Ramos (cell line): ENCODE data around the gene ZNF785.
"Not testable (repeated sequence)": the region's sequence is repeated elsewhere in the genome, so short reads cannot be mapped to it uniquely, and the experiment has no call there.

Experiments
- in situ Hi-C: fragments of 300-500 bp; cut with MboI; formaldehyde crosslinking; loops from one replicate; pipeline ENCODE4 v1.14.3; 2022; ENCODE audit warnings: low sequenced_read_pairs; ENCODE audit not compliant: unreplicated experiment

ZNF785 gene

DNA sequence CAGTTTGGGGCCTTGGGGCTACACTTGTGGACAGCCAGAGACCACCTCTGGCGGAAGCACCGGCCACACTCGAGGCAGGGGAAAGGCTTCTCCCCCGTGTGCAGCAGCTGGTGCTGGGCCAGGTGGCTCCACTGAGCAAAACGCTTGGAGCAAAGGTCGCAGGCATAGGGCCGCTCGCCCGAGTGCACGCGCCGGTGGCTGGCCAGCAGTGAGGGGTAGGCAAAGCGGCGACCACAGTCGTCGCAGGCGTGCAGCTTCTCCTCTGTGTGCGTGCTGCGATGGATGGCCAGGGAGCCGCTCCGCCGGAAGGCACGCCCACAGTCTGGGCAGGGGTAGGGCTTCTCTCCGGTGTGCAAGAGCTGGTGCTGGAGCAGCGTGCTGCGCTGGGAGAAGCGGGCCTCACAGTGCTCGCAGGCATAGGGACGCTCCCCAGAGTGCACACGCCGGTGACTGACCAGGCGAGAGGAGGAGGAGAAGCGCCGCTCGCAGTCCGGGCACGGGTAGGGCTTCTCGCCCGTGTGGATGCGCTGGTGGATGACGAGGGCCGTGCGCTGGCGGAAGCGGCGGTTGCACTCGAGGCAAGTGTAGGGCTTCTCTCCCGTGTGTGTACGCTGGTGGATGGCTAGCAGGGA, 18.9 kb upstream of the ZNF785 start:
- in situ Hi-C loops, result no loop called here

DNA sequence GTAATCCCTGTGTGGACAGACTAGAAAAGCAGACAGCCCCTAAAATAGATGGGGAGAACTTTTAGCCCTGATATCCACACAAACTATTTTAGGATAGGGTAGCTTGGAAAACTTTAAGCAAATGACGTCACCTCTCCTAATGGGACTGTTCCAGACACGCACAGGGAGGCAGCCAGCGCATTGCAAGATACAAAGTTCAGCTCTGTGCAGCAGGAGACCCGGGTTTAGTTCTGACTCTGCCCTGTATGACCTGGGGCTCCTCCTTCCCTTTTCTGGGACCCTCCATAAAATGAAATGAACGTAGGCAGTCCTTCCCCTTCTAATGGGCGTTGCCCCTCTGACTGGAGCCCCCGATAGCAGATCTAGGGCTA, 18.4 kb upstream of the ZNF785 start:
- in situ Hi-C loops, result no loop called here

DNA sequence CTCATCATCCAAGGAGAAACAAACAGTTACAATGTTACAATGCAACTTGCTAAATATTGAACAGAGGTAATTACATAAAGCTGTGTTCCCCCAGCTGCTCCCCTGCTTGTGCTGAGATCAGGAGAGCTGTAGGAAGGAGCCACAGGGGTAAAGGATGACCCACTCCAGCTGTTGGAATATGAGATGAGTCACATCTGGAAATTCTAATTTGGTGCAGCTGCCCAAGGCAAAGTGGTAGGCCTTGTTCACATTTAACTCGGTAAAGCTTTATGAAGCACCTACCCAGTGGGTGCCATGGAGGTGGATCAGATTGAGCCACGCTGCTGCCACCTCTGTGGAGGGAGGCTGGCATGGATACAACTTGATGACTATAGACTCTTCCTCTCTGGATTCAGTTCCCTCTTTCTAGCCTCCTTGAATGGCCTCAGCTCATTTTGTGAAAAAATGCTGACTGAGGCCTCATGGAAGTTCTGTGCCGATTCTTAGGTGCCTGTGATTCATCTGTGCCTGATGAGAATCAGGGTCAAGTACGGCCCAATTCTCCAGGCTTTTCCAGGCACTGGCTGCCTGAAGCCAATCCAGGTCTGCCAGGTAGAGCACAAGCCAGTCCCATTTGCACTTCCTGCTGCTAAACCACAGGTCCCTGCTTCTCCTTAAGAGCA, 17.2 kb upstream of the ZNF785 start:
- in situ Hi-C loops, result no loop called here

DNA sequence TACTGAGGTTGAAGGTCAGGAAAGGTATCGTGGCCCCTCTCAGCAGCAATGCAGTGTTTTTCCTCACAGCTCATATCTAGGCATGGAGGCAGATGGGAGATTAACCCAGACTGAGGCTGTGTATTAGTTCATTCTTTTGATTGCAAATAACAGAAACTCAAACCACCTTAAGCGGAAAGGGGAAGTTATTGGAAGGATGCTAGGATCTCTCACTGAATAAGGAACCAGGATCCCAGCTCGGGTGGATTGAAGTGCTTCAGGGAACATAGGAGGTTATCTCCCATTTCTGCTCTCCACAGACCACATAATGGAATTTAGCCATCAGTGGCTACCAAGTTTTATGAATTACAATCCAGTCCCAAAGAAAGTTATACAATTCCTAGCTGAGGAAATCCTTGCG, 16.5 kb upstream of the ZNF785 start:
- in situ Hi-C loops, result no loop called here

DNA sequence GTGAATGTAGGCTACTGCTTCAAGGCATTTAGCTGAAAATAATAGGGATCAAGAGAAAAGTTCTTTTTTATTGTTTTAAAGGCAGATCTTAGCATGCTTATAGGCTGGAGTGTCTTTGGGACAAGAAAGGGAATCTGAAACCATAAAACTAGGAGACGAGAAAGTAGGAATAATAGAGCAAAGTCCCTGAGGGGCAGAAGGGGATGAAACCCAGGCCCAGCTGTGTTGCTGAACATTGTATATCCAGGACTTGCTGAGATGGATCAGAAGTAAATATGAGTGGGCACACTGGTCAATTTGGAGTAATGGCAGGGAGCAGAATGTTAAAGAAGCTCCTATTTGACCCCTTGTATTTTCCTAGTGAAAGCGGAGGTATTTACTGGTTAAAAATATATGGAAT, 15.4 kb upstream of the ZNF785 start:
- in situ Hi-C loops, result no loop called here

DNA sequence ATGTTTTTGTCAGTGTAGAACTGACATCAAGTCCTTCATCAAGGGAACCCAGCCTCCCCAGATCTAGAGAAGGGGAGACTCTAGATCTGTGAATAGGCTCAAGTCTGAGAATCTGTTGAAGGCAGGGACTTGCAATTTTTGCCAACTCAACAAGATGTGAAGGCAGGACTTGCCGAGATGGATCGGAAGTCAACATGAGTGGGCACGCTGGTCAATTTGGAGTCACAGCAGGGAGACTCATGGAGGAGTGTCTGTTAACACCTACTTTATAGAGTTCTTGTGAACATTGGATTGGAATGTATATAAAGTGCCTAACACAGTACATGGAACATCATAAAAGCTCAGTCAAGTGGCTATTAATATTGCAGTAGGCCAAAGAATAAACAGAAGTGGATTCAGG, 14.7 kb upstream of the ZNF785 start:
- in situ Hi-C loops, result no loop called here

DNA sequence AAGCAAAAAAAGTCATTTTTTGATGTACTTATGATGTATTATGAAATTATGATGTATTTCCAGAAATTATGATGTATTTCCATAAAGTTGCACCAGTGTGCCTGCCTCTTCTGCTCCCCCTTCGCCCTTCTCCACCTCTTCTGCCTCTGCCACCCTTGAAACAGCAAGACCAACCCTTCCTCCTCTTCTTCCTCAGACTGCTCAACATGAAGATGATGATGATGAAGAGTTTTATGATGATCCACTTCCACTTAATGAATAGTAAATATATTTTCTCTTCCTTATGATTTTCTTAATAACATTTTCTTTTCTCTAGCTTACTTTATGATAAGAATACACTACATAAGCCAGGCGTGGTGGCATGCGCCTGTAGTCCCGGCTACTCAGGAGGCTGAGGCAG, 7.4 kb upstream of the ZNF785 start:
- in situ Hi-C loops, result no loop called here

DNA sequence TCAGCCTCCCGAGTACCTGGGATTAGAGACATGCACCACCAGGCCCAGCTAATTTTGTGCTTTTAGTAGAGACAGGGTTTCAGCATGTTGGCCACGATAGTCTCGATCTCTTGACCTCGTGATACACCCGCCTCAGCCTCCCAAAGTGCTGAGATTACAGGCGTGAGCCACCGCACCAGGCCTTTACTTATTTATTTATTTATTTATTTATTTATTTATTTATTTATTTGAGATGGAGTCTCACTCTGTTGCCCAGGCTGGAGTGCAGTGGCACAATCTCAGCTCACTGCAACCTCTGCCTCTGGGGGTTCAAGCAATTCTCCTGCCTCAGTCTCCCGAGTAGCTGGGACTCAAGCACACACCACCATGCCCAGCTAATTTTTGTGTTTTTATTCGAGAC, 5.4 kb upstream of the ZNF785 start:
- in situ Hi-C loops, result not testable (repeated sequence)

DNA sequence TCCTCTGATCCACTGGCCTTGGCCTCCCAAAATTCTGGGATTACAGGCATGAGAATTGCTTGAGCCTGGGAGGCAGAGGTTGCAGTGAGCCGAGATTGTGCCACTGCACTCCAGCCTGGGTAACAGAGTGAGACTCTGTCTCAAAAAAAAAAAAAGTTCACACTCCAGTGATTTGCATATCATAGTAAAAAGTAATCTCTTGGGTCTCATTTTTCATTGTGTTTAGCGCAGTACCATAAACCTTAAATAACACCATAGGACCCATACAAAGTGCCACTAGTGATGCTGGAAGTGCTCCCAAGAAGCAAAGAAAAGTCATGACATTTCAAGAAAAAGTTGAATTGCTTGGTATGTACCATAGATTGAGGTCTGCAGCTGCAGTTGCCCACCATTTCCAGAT, 4.1 kb upstream of the ZNF785 start:
- in situ Hi-C loops, result not testable (repeated sequence)

DNA sequence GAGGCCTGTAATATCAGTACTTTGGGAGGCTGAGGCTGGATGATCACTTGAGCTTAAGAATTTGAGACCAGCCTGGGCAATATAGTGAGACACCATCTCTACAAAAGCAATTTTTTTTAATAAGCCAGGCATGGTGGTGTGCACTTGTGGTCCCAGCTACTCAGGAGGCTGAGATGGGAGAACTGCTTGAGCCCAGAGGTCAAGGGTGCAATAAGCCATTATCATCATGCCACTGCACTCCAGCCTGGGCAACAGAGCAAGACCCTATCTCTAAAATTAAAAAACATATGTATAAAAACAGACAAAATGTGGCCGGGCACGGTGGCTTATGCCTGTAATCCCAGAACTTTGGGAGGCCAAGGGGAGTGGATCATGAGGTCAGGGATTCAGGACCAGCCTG, 3.2 kb upstream of the ZNF785 start:
- in situ Hi-C loops, result no loop called here

DNA sequence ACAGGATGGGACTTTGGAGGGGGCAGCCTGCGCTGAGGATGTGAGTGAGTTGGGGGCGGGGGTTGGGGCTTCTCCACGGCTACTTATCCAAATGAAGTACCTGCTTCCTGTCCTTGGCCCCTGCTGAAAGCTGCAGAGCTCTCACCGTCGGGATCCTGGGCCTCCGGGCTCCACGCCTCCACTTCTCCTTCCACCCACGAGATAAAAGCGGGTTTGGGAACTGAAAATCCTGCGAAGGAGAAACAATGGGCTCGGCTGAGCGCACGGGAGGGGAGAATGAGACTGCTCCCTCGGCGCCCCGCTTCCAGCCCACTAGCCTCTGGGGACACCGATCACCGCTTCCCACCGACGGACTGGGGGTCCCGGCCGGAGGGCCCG, 486 bp downstream of the ZNF785 start:
- in situ Hi-C loops, result no loop called here

DNA sequence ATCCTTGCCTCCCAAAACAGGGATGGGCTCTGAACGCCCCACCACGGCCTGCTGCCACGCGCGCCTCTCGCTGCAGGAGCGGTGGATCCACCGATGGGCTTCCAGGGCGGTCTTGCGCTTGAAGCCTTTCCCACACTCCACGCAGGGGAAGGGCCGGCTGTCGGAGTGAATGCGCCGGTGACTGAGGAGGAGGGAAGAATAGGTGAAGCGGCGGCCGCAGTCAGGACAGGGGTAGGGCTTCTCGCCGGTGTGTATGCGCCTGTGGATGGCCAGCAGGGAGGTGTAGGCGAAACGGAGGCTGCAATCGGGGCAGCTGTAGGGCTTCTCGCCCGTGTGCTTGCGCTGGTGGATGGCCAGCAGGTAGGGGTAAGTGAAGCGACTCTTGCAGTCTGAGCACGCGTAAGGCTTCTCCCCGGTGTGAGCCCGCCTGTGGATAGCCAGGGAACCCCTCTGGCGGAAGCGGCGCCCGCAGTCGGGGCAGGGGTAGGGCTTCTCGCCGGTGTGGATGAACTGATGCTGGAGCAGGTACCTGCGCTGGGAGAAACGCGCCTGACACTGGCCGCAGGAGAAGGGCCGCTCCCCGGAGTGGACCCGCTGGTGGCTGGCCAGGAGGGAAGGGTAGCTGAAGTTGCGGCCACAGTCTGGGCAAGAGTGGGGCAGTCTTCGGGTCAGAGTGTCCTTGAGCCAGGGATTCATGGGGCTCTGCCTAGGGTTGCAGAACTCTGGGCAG, 2.7 kb downstream of the ZNF785 start:
- in situ Hi-C loops, result no loop called here

DNA sequence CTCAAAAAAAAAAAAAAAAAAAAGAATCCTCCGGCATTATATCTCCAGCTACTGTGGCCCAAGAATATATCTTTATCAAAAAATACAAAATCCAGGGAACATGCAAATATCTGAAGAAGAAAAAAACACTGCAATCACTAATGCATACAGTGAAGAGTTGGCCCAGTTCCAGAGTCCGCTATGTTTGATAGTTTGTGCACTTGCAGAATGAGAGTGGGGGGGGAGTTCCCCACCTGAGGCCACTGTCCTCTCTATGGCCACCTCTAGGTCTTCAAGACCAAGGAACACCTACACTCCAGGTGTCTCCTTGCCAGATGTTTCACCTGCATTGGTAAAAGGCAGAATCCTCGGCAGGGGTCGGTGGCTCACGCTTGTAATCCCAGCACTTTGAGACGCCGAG, 4.0 kb downstream of the ZNF785 start:
- in situ Hi-C loops, result no loop called here

DNA sequence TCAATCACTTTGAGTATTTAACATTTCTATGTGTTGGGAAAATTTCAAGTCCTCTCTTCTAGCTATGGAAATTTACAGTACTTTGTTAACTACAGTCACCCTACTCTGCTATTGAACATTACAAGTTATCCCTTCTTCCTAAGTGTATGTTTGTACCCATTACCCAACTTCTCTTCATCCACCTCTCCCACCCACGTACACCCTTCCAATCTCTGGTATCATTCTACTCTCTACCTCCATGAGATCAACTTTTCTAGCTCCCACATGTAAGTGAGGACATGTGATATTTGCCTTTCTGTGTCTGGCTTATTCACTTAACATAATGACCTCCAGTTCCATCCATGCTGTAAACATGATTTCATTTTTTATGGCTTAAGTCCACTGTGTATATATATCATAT, 10.8 kb downstream of the ZNF785 start:
- in situ Hi-C loops, result no loop called here

DNA sequence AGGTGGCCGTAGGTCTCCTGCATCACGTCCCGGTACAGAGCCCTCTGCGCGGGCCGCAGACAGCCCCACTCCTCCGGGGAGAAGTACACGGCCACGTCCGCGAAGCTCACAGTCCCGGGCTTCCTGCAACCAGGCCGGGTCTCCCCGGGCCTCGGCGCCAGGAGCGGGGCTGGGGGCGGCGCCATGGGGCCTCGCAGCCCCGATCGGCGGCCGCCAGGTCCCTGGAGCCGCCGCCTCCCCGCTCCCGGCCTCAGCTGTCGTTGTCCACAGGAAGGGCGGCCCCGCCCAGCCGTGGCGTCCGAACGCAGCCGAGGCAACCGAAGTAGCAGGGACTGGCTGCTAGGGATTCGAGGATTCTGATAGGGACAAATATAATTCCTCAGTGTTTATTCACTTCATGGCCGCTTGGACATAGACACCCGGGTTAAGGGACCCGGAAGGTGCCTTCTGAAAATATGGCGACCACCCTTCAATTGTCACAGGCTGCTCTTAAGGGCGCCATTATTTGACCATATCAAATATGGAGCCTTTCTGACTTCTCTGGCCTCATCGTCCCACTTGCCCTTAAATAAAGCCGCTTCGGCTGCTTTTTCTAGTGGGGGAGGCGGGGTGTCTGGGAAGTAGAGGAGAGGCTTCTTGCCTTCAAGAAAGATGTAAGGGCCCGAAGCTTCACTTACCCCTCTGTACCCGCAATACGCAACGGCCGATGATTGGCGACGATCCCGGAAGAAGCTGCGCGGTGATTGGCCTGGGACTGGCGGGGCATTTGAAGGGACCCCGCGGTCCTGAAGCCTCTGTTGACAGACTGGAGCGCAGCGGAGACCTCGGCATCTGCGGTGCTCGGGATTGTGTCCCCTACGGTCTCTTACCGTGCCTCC, 13.8 kb downstream of the ZNF785 start, which contains the start of gene ZNF688:
Gene ZNF688 (minus strand): TSS at position 270 of the 878 bp plus-strand sequence. CDS start 85 bp downstream, at position 185.
- in situ Hi-C loops, result no loop called here

DNA sequence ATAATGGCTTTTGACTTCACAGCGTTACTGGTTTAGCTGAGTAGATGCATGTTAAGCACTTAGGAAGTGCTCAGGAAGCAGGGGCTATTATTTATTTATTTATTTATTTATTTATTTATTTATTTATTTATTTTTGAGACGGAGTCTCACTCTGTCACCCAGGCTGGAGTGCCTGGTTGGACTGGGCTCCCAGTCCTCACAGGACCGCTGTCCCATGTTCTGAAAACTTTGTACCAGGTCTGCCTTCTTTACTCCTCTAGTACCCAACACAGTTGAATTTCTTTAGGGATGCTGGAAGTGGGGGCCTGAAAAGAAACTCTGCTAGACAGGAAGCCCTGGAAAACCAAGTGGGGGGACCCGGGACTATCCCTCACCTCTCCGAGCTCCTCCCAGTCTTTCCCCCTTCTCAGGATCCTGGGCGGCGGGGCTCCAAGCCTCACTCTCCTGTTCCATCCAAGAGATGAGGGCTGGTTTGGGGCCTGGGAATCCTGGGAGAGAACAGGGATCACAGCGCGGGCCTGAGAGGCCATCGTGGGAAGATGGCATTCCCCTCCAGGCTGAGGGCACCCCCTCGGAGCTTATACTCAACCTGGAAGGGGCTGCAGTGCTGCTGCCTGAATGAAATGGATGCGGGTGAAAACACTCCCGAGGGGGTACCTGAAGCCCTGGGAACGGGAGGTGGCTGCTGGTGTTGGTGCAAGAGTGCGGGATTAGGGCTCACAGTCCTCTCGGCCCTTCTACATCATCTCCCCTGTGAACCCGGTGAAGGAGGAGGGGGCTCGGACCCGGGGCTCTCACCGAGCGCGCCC, 14.7 kb downstream of the ZNF785 start:
- in situ Hi-C loops, result no loop called here

DNA sequence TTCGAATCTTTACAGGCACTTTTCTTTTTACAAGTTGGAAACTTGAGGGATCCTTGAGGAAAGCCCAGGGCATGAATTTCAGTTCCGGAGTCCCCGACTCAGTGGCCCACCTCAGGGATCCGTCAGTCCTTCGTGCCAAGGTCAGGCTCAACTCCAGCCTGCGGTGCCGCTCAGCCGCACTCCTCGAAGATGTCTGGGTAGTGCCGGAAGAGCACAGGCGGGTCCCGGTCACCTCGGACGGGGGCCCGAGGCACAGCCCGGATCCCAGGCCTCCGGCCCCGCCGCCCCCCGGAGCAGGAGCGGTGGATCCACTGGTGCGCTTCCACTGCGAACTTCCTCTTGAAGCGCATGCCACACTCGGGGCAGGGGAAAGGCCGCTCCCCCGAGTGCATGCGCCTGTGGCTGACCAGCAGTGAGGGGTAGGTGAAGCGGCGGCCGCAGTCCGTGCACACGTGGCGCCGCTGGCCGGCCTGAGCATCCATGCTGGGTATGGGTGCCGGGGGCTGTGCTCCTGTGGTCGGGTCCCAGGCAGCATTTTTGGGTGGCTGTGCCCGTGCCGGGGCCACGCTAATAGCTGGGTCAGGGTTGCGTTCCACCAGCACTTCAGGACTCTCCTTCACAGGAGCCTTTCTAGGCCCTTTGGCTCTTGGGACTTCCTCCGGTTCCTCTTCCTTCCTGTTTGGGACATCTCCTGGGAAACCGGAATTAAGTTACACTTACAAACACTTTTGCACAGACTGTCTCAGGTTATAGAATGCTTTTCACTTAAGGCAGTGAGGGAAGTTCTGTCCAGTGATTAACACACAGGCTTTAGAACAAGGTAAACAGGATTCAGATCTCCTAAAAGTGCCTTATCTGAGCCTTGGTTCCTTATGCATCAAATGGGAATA, 15.5 kb downstream of the ZNF785 start:
- in situ Hi-C loops, result no loop called here

DNA sequence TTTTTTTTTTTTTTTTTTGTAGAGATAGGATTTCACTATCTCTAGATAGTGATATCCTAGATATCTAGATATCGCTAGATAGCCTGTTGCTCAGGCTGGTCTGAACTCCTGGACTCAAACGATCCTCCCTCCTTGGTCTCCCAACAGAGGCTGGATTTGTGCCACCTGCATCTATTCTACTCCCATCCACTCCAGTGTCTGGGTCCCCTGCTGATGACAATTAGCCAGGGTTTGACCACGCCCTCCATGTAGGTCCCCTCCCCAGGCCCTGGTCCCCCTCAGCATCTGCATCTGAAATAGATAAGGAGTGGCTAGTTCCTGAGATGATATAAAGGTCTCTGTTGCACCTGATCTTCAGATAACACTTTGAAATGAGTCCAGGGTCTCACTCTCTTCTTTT, 16.2 kb downstream of the ZNF785 start:
- in situ Hi-C loops, result no loop called here
